ENCODE measurements around the gene HDAC10. TPM values are rescaled to one million over a fixed set of nuclear protein-coding genes. Genes with fewer than 3 reads are reported as not detected.

The HDAC10 gene
- total and polyA plus RNA-seq, 10 of the 15 experiments (the other 5 are each of a cell fraction or from before 2014, with no cell fraction given): 0.26 to 48.6 (median 5.0) TPM

GRCh38 chr22:50260801-50261614 is 9.9 kb upstream of the HDAC10 start (continued):
- TF ChIP-seq MTA2 (IDR thresholded peaks at IDR 0.05; ENCODE audit: low read depth) (no peak), NR2F1 (conservative IDR thresholded peaks at IDR 0.05) (peak; percentile 50; the same call in 1 of the 2 replicates), ZNF207 (IDR thresholded peaks at IDR 0.05; ENCODE audit: borderline replicate concordance) (no peak), WRNIP1 (IDR thresholded peaks at IDR 0.05; ENCODE audit: borderline replicate concordance, low read depth, low read length) (no peak), RBBP5 (conservative IDR thresholded peaks at IDR 0.05) (no peak), BACH1 (IDR thresholded peaks at IDR 0.05; ENCODE audit: borderline replicate concordance) (0 out of 2 replicates have a peak, but pooled peaks have one; percentile 33), CEBPZ (IDR thresholded peaks at IDR 0.05; ENCODE audit: low read depth, low read length) (no peak), YY1 (IDR thresholded peaks at IDR 0.05; ENCODE audit: low read depth, low read length) (no peak), KAT2A (conservative IDR thresholded peaks at IDR 0.05; ENCODE audit: control insufficient read depth, low read depth, low read length) (no peak), SMAD5 (IDR thresholded peaks at IDR 0.05; ENCODE audit: low read depth) (no peak), BHLHE40 (IDR thresholded peaks at IDR 0.05; ENCODE audit: borderline replicate concordance in 1 of 2, low read depth in 2 of 2, low read length in 1 of 2) (peak in 1 of 2 experiments; percentile 77; a peak in 2 of 4 replicates), EP300 (IDR thresholded peaks at IDR 0.05; ENCODE audit: borderline replicate concordance in 1 of 2, control insufficient read depth in 1 of 2, low read depth in 2 of 2, low read length in 2 of 2) (no peak), SMARCA5 (IDR thresholded peaks at IDR 0.05) (0 out of 2 replicates have a peak, but pooled peaks have one; percentile 53), PAX5 (IDR thresholded peaks at IDR 0.05; ENCODE audit: borderline replicate concordance, low read depth, low read length) (no peak), NFYA (IDR thresholded peaks at IDR 0.05; ENCODE audit: borderline replicate concordance, low read depth, low read length) (no peak), NR2C2 (IDR thresholded peaks at IDR 0.05; ENCODE audit: borderline replicate concordance, control insufficient read depth, insufficient read length, low read depth) (no peak), ZSCAN29 (IDR thresholded peaks at IDR 0.05) (no peak), E4F1 (IDR thresholded peaks at IDR 0.05; ENCODE audit: borderline replicate concordance, partially characterized antibody) (no peak), PBX3 (IDR thresholded peaks at IDR 0.05; ENCODE audit: insufficient replicate concordance, low read depth, low read length) (no peak), POLR2A (IDR thresholded peaks at IDR 0.05; ENCODE audit: low read depth, low read length) (peak; percentile 74)

All from GM12878 (cell line).